Kidney epithelial cell (primary cell): ENCODE data around the gene ARHGEF11. TPM values are rescaled to one million over a fixed set of nuclear protein-coding genes. Genes with fewer than 3 reads are reported as not detected.

Source experiments
- DNase-seq: peaks from one replicate; pipeline ENCODE4 v3.0.0-alpha.2; 2010; ENCODE audit warnings: low read depth
- H3K27me3 ChIP-seq: 2 replicates; pipeline ENCODE4 v1.6.0; 2011; ENCODE audit warnings: low read length; ENCODE audit not compliant: control insufficient read depth, insufficient read depth
- H3K36me3 ChIP-seq: 2 replicates; pipeline ENCODE4 v1.5.1; 2011; ENCODE audit warnings: low read length; ENCODE audit not compliant: control insufficient read depth, insufficient read depth
- H3K4me3 ChIP-seq: 2 replicates; pipeline ENCODE4 v1.5.1; 2011; ENCODE audit warnings: low read depth, mild to moderate bottlenecking, control low read depth, low read length
- total RNA-seq: library from RNA; depleted of rRNA; stranded (reverse); fragments of >200 nt; gene quantifications from 2 replicates; pipeline ENCODE4 v1.2.3, GENCODE V29; 2015
- TF ChIP-seq, protein P1 (sequence below): IDR thresholded peaks from 2 replicates; pipeline ENCODE4 v1.5.1; 2011; ENCODE audit warnings: mild to moderate bottlenecking, moderate library complexity, low read length, control low read depth, inconsistent platforms; ENCODE audit not compliant: insufficient read depth, poor library complexity, severe bottlenecking

ARHGEF11 gene
- total RNA-seq, 1 donor from 2014 or later = 29.2 TPM

DNA sequence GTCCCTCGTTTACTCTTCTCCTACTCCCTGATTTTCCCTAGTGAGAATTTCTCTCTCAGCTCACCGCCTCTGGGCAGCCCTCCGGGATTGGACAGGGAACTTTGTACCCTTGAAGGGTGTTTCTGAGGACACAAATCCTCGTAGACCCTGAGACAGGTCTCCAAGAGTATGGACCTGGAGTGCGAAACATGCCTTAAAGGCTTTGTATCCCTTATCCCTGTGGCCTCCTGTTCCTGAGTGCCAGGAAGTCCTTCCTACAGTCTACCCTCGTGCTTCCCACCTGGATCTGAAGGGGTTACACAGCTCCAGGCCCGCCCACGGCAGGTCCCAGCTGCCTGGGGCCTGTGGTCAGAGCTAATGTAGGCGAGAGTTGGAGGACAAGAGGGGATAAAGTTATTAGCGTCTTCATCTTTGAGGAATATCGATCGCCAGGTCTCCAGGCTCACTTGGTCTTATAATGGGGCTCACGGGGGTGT, 159.6 kb downstream of the ARHGEF11 start:
- no peak overlapping the region for H3K4me3 ChIP-seq
- no peaks in the 10 kb centered on the region for H3K36me3 ChIP-seq
- DNase-seq = no peak
- H3K27me3 ChIP-seq = peaks cover 36% of the 10 kb centered on the region
- TF ChIP-seq, protein P1, sequence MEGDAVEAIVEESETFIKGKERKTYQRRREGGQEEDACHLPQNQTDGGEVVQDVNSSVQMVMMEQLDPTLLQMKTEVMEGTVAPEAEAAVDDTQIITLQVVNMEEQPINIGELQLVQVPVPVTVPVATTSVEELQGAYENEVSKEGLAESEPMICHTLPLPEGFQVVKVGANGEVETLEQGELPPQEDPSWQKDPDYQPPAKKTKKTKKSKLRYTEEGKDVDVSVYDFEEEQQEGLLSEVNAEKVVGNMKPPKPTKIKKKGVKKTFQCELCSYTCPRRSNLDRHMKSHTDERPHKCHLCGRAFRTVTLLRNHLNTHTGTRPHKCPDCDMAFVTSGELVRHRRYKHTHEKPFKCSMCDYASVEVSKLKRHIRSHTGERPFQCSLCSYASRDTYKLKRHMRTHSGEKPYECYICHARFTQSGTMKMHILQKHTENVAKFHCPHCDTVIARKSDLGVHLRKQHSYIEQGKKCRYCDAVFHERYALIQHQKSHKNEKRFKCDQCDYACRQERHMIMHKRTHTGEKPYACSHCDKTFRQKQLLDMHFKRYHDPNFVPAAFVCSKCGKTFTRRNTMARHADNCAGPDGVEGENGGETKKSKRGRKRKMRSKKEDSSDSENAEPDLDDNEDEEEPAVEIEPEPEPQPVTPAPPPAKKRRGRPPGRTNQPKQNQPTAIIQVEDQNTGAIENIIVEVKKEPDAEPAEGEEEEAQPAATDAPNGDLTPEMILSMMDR = no peak

DNA sequence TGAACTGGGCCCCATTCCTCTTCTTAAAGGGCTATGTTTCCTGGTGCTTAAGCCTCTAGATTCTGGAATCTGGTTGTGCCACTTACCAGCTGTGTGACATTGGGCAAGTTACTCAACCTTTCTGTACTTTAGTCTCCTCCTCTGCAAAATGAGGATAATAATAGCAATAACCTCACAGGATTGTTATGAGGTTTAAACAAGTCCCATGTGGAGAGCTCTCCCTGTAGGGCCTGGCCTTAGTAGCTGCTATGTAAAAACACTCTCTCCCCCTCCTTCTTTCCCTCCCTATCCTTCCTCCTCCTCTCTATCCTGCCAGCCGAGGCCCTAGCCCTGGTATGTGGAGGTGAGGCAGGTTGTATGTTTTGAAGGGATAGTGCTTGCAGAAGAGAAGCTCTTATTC, 160.2 kb downstream of the ARHGEF11 start:
- peaks cover 38% of the 10 kb centered on the region for H3K27me3 ChIP-seq
- H3K36me3 ChIP-seq = no peaks in the 10 kb centered on the region
- no peak for DNase-seq
- no peak overlapping the region for H3K4me3 ChIP-seq
- TF ChIP-seq, protein P1 = no peak

Other genes starting within 250 kb of the ARHGEF11 start
- 2.3 and 4.9 TPM in 2 replicates for gene SH2D2A, start 228.9 kb downstream of the ARHGEF11 start, total RNA-seq
- gene INSRR, start 186.6 kb downstream of the ARHGEF11 start, total RNA-seq = not detected in 2 replicates
- not detected in 2 replicates for gene NTRK1, start 184.9 kb downstream of the ARHGEF11 start, total RNA-seq
- 10.3 and 17.1 TPM in 2 replicates for gene PEAR1, start 152.0 kb downstream of the ARHGEF11 start, total RNA-seq
- not detected in 2 replicates for gene LRRC71, start 125.1 kb downstream of the ARHGEF11 start, total RNA-seq
- gene ETV3L, start 54.1 kb upstream of the ARHGEF11 start, total RNA-seq = not detected in 2 replicates
- gene ETV3, start 92.7 kb upstream of the ARHGEF11 start, total RNA-seq = 16.6 and 22.9 TPM in 2 replicates